GM21447 (cell line): Measurements from ENCODE around the gene KIAA0753.

ENCODE experiments used
- ATAC-seq: cut with Tn5 transposase; IDR thresholded peaks from one replicate; pipeline ENCODE4 v1.9.1; 2021; ENCODE audit not compliant: unreplicated experiment

KIAA0753 gene

GRCh38 chr17:6640536-6641246, at the start of gene KIAA0753, which contains the start of gene TXNDC17:
TSS of gene KIAA0753 (minus strand) at chr17:6640711. CDS start at chr17:6635103, 5,608 bp downstream.
TSS of gene TXNDC17 (plus strand) at chr17:6641060. CDS start at chr17:6641083, 23 bp downstream.
- ATAC-seq = peak; percentile 84

- no peak for ATAC-seq
Observed at GRCh38 chr17:6688944-6689343, 48.4 kb upstream of the KIAA0753 start.

GRCh38 chr17:6686026-6686425, 45.5 kb upstream of the KIAA0753 start:
- no peak for ATAC-seq

GRCh38 chr17:6684881-6685767, 44.6 kb upstream of the KIAA0753 start:
- ATAC-seq = no peak

DNA sequence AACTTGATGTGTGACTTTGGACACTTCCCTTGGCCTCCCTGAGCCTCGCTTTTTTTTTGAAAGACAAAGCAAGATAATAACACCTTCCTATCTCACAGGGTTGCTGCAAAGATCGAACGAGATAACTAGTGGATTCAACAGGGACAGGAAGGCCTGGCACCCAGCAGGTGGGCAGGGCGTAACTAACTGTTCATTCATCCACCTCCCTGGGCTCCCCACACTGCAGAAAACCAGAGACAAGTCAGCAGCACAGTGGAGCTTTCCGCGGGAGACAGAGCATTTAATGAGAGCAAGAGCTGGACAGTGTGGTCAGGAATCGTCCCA, 43.9 kb upstream of the KIAA0753 start:
- ATAC-seq = no peak

- ATAC-seq = no peak
Observed at GRCh38 chr17:6683730-6684459, 43.4 kb upstream of the KIAA0753 start.

- no peak for ATAC-seq
Observed at GRCh38 chr17:6683081-6683684, 42.7 kb upstream of the KIAA0753 start.

- no peak for ATAC-seq
Observed at GRCh38 chr17:6682339-6682738, 41.8 kb upstream of the KIAA0753 start.

GRCh38 chr17:6681671-6682070, 41.2 kb upstream of the KIAA0753 start:
- no peak for ATAC-seq

DNA sequence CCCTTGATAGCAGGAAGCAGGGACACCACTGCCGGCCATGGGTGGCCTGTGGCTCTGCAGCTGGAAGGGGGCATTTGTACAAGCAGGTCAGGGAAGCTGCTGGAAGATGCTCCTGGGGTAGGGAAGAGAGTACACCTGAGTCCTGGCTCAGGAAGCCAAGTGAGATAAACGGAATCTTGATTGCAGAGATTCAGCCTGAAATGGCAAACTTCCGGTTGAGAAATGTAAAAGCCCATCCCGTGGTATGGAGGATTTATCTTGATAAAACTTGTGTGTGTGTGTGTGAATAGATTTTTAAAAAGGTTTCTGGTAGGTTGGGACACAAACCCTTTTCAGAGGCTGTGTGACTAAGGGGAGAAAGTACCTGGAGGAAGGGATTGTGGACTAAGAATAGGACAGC, 40.7 kb upstream of the KIAA0753 start:
- ATAC-seq = no peak

- ATAC-seq = no peak
Observed at GRCh38 chr17:6679241-6679640, 38.7 kb upstream of the KIAA0753 start.

GRCh38 chr17:6677946-6678345, 37.4 kb upstream of the KIAA0753 start:
- no peak for ATAC-seq

GRCh38 chr17:6677158-6677831, 36.8 kb upstream of the KIAA0753 start:
- no peak for ATAC-seq

DNA sequence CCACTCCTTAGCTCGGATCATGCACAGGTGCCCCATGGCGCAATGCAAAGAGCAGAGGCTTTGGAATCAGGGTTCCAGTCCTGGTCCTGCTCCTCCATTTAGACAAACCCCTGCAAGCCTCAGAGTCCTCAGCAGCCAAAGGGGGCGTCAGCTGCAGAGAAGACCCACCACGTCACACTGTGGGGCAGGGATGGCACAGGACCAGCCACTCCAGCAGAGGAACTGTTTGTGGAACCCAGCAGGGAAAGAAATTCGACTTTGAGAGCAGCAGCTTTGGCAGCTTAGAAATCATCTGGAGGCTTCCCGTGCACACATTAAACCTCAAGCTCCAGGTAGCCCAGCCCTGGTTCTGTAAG, 36.3 kb upstream of the KIAA0753 start:
- no peak for ATAC-seq

- ATAC-seq = no peak
Observed at GRCh38 chr17:6675201-6675825, 34.8 kb upstream of the KIAA0753 start.

GRCh38 chr17:6674586-6674985, 34.1 kb upstream of the KIAA0753 start:
- no peak for ATAC-seq

DNA sequence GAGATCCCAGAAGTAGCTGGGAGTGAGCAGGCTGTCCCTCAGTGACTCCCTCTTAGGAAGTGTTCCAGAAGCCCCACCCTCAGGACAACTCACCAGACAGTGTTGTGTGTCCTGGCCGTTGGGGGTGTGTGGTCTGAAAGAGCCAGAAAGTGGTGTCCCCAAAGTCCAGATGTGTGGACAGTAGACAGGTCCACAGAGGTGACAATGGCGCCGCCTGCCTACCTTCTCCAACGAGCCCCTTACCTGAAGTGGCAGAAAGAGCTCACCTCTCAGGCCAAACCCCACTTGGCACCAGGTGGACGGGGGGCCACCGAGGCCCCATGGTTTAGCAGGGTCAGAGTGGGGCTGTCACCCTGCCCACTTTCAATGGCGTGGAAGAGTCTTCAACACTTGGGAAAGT, 30.9 kb upstream of the KIAA0753 start:
- no peak for ATAC-seq

DNA sequence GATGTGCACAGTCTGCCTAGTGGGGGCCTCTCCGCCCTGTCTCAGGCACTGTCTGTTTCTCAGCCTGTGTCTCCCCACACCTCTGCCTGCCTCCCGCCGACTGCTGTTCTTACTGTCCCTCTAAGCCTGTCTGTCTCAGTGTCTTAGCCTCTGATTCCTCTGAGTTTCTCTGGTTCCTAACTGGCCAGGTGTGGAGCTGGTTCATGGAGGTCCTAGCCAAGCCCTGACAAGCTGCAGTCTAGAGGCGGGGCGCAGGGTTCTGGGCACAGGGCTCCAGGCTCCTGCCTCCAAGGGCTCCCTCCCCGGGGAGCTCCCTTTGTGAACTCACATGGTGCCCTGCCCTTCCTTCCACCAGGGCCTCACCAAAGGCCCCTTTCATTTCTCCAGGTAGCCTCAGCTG, 30.5 kb upstream of the KIAA0753 start:
- ATAC-seq = no peak

- no peak for ATAC-seq
Observed at GRCh38 chr17:6670571-6670970, 30.1 kb upstream of the KIAA0753 start.

DNA sequence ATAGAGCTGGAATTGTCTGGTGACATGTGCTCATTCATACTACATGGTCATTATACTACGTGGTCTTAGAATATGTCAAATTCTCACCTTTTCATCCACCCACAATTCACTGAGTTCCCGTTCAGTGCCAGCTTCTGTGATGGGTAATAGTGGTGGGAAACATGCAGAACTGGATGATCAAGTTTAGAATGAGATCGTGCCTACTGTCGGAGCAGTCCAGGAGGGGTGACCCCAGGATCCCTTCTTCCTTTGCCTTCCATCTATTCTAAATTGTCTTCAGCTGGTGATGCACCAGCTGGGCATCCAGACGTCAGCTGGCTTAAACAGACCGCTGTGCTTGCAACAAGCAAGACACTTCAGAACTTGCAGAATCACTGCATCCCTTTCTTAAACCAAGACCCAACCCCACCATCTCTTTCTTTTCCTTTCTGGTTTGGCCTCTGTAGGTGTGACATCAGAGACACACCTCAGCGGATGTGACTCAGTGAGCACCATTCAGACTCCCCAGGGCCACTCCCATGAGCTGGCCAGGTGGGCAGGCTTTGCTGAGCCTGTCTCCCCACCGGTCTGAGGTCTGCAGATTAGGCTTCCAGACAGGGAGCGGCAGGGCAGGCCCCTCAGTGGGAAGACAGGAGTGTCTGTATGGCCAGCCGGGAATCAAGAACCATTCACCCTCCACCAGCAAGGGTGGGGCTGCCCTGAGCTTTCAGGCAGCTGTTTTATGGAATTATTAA, 29.1 kb upstream of the KIAA0753 start:
- no peak for ATAC-seq
